HEK293 (cell line): ENCODE measurements around the gene SF3B6.

ENCODE experiments used
- CTCF ChIA-PET: fragments of 350-600 bp; formaldehyde crosslinking; extraction: SDS; loops from one replicate; lab custom pipeline; 2021; ENCODE audit warnings: antibody characterized with exemption; lab: Yijun Ruan, JAX
- POLR2A ChIA-PET: fragments of 300-600 bp; formaldehyde crosslinking; extraction: SDS; loops from one replicate; lab custom pipeline; 2020; ENCODE audit warnings: antibody characterized with exemption, inconsistent platforms; lab: Yijun Ruan, JAX
- H3K27ac ChIP-seq: fragments of 200-500 bp; sonication (Bioruptor generic); 2 replicates; pipeline ENCODE4 v1.5.1; 2014; ENCODE audit warnings: low read depth, low read length, control low read depth, inconsistent platforms; ENCODE audit errors: extremely low read depth
- H3K36me3 ChIP-seq, 2 experiments: fragments of 200-500 bp in 1 of 2; sonication (Bioruptor generic) in 1 of 2; 1 replicate in 1 of 2; 2 replicates in 1 of 2; pipeline ENCODE4 v1.5.1; 2014 to 2017; ENCODE audit warnings: inconsistent platforms in 2 of 2, low read length in 2 of 2; ENCODE audit not compliant: control insufficient read depth in 2 of 2, insufficient read depth in 1 of 2
- H3K4me1 ChIP-seq: fragments of 200-500 bp; sonication (Bioruptor generic); 2 replicates; pipeline ENCODE4 v1.5.1; 2014; ENCODE audit warnings: mild to moderate bottlenecking, low read length, inconsistent platforms; ENCODE audit not compliant: control insufficient read depth, insufficient read depth
- H3K4me3 ChIP-seq: 2 replicates; pipeline ENCODE4 v1.5.1; 2011; ENCODE audit warnings: low read depth, mild to moderate bottlenecking, control low read depth, low read length, moderate library complexity
- H3K9me3 ChIP-seq: fragments of 200-500 bp; sonication (Bioruptor generic); 2 replicates; pipeline ENCODE4 v1.5.1; 2014; ENCODE audit warnings: low read depth, low read length, inconsistent platforms; ENCODE audit not compliant: control insufficient read depth, insufficient read depth
- GLIS1 ChIP-seq: fragments of 450-650 bp; formaldehyde crosslinking; IDR thresholded peaks from 2 replicates; pipeline ENCODE4 v1.5.1; 2016; ENCODE audit warnings: missing biosample characterization, missing genetic modification characterization
- HOXC10 ChIP-seq: sonication (generic); formaldehyde crosslinking; IDR thresholded peaks from 2 replicates; pipeline ENCODE4 v1.8.1; 2023; ENCODE audit warnings: mild to moderate bottlenecking, missing genetic modification reagents
- KLF10 ChIP-seq: fragments of 450-650 bp; IDR thresholded peaks from 2 replicates; pipeline ENCODE4 v1.5.1; 2018; ENCODE audit warnings: missing biosample characterization, mild to moderate bottlenecking, missing genetic modification characterization
- KLF16 ChIP-seq: fragments of 450-650 bp; formaldehyde crosslinking; IDR thresholded peaks from 2 replicates; pipeline ENCODE4 v1.5.1; 2017; ENCODE audit warnings: missing biosample characterization, missing genetic modification characterization
- ZBTB21 ChIP-seq: fragments of 450-650 bp; formaldehyde crosslinking; IDR thresholded peaks from 2 replicates; pipeline ENCODE4 v1.5.1; 2017; ENCODE audit warnings: missing biosample characterization, missing genetic modification characterization
- ZBTB7A ChIP-seq: fragments of 450-650 bp; formaldehyde crosslinking; IDR thresholded peaks from 2 replicates; pipeline ENCODE4 v1.5.1; 2016; ENCODE audit warnings: low read depth, missing biosample characterization, missing genetic modification characterization
- ZNF112 ChIP-seq: fragments of 450-650 bp; formaldehyde crosslinking; IDR thresholded peaks from 2 replicates; pipeline ENCODE4 v1.5.0; 2017; ENCODE audit warnings: missing biosample characterization, missing genetic modification characterization
- ZNF174 ChIP-seq: fragments of 450-650 bp; formaldehyde crosslinking; IDR thresholded peaks from 2 replicates; pipeline ENCODE4 v1.5.0; 2017; ENCODE audit warnings: missing biosample characterization, mild to moderate bottlenecking, missing genetic modification characterization
- ZNF19 ChIP-seq: fragments of 450-650 bp; formaldehyde crosslinking; IDR thresholded peaks from 2 replicates; pipeline ENCODE4; 2016; ENCODE audit warnings: missing biosample characterization, missing genetic modification characterization, low read depth
- ZNF24 ChIP-seq: fragments of 450-650 bp; formaldehyde crosslinking; IDR thresholded peaks from 2 replicates; pipeline ENCODE4 v1.5.1; 2016; ENCODE audit warnings: missing biosample characterization, missing genetic modification characterization
- ZNF37A ChIP-seq: fragments of 450-650 bp; IDR thresholded peaks from 2 replicates; pipeline ENCODE4 v1.5.1; 2018; ENCODE audit warnings: missing biosample characterization, missing genetic modification characterization
- ZNF426 ChIP-seq: fragments of 450-650 bp; formaldehyde crosslinking; IDR thresholded peaks from 2 replicates; pipeline ENCODE4 v1.5.1; 2017; ENCODE audit warnings: missing biosample characterization, missing genetic modification characterization, mild to moderate bottlenecking, inconsistent platforms, moderate library complexity
- ZNF530 ChIP-seq: fragments of 450-650 bp; formaldehyde crosslinking; IDR thresholded peaks from 2 replicates; pipeline ENCODE4 v1.5.1; 2016; ENCODE audit warnings: low read depth, missing biosample characterization, missing genetic modification characterization
- ZNF596 ChIP-seq: fragments of 450-650 bp; IDR thresholded peaks from 2 replicates; pipeline ENCODE4 v1.5.0; 2018; ENCODE audit warnings: missing biosample characterization, mild to moderate bottlenecking, missing genetic modification characterization, moderate library complexity
- ZNF768 ChIP-seq: fragments of 450-650 bp; formaldehyde crosslinking; IDR thresholded peaks from 2 replicates; pipeline ENCODE4 v1.5.1; 2018; ENCODE audit warnings: missing biosample characterization, mild to moderate bottlenecking, missing genetic modification characterization
- ZNF777 ChIP-seq: fragments of 450-650 bp; formaldehyde crosslinking; IDR thresholded peaks from 2 replicates; pipeline ENCODE4 v1.5.1; 2017; ENCODE audit warnings: missing biosample characterization, missing genetic modification characterization, borderline replicate concordance
- ZNF830 ChIP-seq: fragments of 450-650 bp; IDR thresholded peaks from 2 replicates; pipeline ENCODE4 v1.5.0; 2018; ENCODE audit warnings: missing biosample characterization, missing genetic modification characterization, low read depth, mild to moderate bottlenecking, moderate library complexity
- ZSCAN30 ChIP-seq: fragments of 450-650 bp; IDR thresholded peaks from 2 replicates; pipeline ENCODE4 v1.5.1; 2018; ENCODE audit warnings: missing biosample characterization, mild to moderate bottlenecking, missing genetic modification characterization, moderate library complexity
- TF ChIP-seq, protein P1 (sequence below): fragments of 450-650 bp; formaldehyde crosslinking; IDR thresholded peaks from 2 replicates; pipeline ENCODE4 v1.5.1; 2016; ENCODE audit warnings: missing biosample characterization, missing genetic modification characterization, borderline replicate concordance

Gene SF3B6

DNA sequence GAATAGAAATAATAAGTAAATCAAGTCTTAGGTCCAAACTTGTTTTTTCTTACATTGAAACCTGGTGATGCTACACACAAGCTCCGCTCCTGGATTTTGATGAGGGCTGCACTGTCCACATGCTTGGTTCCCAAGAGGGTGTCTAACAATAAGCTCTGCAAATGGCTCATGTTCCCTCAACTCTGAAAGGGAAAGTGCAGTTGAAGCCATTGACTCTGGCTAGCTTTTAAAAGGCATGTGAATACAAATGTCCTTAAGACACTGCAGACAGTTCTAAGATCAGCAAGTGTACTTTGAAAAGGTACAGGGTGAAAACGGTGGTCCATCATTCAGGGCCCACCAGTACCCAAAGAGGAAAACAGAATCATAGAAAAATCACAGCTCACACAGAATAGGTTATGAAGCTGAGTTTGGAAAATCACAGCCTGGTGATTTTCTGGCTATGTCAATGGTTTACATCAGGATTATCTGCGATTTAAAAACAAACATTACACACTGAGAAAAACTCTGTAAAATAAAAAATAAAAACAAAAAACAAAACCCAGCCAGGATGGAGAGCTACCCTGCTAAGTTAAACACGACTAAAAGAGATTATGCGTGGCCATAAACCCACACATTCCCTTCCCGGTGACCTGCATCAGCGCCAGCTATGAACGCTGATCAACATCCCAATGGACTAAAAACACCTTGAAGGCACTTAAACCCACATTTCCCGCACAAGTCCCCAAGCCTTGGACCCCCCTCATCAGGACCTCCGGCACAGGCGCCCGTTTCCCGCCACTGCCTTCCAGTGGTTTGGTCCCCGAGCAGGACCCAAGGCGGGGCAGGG is 46.5 kb upstream of the SF3B6 start (continued):
- TF ChIP-seq ZBTB7A (tag by site-specific recombination) (0 out of 2 replicates have a peak, but pooled peaks have one; percentile 27), KLF16 (no peak)

DNA sequence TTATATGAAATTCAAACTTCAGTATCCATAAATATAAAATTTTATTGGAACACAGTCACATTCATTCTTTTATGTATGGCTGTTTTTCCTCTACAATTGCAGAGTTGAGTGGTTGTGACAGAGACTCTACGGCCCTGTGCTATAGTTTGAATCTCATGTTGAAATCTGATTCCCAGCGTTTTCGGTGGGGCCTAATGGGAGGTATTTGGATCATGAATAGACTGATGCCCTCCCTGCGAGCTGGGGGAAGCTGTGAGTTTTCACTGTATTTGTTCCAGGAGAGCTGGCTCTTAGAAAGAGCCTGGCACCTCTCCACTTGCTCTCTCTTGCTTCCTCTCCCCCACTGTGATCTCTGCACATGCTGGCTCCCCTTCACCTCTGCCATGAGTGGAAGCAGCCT is 45.3 kb upstream of the SF3B6 start:
- Histone ChIP-seq H3K27ac (no peak overlapping the region), H3K9me3 (no peaks in the 10 kb centered on the region), H3K36me3 (no peaks in the 10 kb centered on the region), H3K4me3 (no peak overlapping the region), H3K4me1 (peaks cover 3% of the 10 kb centered on the region)
- ChIA-PET CTCF (interaction anchor here (0.6 to 1.4 kb wide), 2 partner anchors 37 to 195 kb away, joined by 3 to 8 read pairs; partner anchors contain the start of genes ATAD2B and TP53I3), POLR2A (interaction anchor here (1.2 to 1.9 kb wide), 2 partner anchors 37 to 194 kb away, joined by 6 read pairs; partner anchors contain the start of genes ATAD2B and TP53I3)
- TF ChIP-seq ZNF830 (tag by site-specific recombination): no peak
- TF ChIP-seq GLIS1 (tag by site-specific recombination): peak; percentile 38; the same call in 1 of the 2 replicates
- TF ChIP-seq ZNF112: no peak
- no peak for TF ChIP-seq ZNF596 (tag by site-specific recombination)
- no peak for TF ChIP-seq ZNF19 (tag by site-specific recombination)
- TF ChIP-seq HOXC10 (CRISPR knock-in tag): no peak

DNA sequence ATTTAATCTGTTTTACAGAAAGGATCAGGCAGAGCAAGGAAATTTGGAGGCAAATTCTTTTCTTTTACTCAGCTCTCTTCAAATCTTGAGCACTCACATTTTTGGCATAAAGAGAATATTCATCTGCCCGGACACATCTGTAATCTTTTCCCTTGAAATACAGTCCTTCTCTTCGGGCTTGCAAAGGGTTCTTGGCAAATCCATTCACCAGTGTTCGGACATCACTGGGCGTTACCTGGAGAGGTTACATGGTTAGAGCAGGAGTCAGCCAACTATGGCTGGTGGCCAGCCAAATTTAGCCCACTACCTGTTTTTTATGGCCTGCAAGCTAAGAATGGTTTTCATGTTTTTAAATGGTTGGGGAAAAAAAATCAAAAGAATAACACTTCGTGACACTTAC is 44.9 kb upstream of the SF3B6 start:
- no peak overlapping the region for H3K27ac ChIP-seq
- no peak overlapping the region for H3K4me3 ChIP-seq
- H3K9me3 ChIP-seq: no peaks in the 10 kb centered on the region
- no peaks in the 10 kb centered on the region for H3K36me3 ChIP-seq
- CTCF ChIA-PET: interaction anchor here (0.6 kb wide), 1 partner anchor 194 kb away, joined by 3 read pairs; the partner anchor contains the start of gene ATAD2B
- H3K4me1 ChIP-seq: peaks cover 3% of the 10 kb centered on the region
- TF ChIP-seq ZNF24 (tag by site-specific recombination): no peak
- TF ChIP-seq ZNF530 (tag by site-specific recombination): no peak
- TF ChIP-seq ZNF768 (tag by site-specific recombination): no peak
- no peak for TF ChIP-seq KLF10 (tag by site-specific recombination)
- no peak for TF ChIP-seq ZBTB21 (tag by site-specific recombination)
- TF ChIP-seq, protein P1, sequence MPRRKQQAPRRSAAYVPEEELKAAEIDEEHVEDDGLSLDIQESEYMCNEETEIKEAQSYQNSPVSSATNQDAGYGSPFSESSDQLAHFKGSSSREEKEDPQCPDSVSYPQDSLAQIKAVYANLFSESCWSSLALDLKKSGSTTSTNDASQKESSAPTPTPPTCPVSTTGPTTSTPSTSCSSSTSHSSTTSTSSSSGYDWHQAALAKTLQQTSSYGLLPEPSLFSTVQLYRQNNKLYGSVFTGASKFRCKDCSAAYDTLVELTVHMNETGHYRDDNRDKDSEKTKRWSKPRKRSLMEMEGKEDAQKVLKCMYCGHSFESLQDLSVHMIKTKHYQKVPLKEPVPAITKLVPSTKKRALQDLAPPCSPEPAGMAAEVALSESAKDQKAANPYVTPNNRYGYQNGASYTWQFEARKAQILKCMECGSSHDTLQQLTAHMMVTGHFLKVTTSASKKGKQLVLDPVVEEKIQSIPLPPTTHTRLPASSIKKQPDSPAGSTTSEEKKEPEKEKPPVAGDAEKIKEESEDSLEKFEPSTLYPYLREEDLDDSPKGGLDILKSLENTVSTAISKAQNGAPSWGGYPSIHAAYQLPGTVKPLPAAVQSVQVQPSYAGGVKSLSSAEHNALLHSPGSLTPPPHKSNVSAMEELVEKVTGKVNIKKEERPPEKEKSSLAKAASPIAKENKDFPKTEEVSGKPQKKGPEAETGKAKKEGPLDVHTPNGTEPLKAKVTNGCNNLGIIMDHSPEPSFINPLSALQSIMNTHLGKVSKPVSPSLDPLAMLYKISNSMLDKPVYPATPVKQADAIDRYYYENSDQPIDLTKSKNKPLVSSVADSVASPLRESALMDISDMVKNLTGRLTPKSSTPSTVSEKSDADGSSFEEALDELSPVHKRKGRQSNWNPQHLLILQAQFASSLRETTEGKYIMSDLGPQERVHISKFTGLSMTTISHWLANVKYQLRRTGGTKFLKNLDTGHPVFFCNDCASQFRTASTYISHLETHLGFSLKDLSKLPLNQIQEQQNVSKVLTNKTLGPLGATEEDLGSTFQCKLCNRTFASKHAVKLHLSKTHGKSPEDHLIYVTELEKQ: no peak
- TF ChIP-seq ZNF37A (tag by site-specific recombination): no peak
- TF ChIP-seq, all 188 proteins: peak for 0
- POLR2A ChIA-PET: no interaction called here

DNA sequence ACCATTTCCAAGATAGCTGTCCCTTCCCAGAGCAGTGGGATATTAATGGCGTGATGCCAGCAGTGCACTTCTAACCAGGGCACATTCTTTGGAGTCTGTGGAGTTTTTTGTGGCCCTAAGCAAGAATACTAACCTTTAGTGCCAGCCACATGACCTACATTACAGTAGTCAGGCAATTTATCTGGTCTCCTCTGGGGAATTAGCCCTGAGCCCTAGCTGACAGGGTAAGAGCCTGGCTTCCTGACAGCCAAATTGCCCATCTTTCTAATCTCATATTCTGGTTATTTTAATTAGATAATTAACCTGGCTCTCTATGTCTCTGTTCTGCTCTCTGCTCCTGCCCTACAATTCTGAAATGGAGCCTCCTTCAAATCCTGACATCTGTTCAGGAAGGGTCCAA is 41.8 kb upstream of the SF3B6 start:
- POLR2A ChIA-PET: no interaction called here
- CTCF ChIA-PET: interaction anchor here (0.5 kb wide), 1 partner anchor 164 kb away, joined by 3 read pairs; no protein-coding TSS in a partner anchor

More for the DNA sequence above, 41.8 kb upstream of the SF3B6 start:
- H3K36me3 ChIP-seq: no peaks in the 10 kb centered on the region
- TF ChIP-seq ZNF174: no peak
- no peak for TF ChIP-seq ZSCAN30 (tag by site-specific recombination)
- TF ChIP-seq ZNF777: no peak
- TF ChIP-seq ZNF426 (tag by site-specific recombination): no peak
- no peaks in the 10 kb centered on the region for H3K9me3 ChIP-seq
- no peaks in the 10 kb centered on the region for H3K4me1 ChIP-seq
- no peak overlapping the region for H3K27ac ChIP-seq
- H3K4me3 ChIP-seq: no peak overlapping the region
